ENCODE results near the gene LHB. TPM values are rescaled to one million over a fixed set of nuclear protein-coding genes. Genes with fewer than 3 reads are reported as not detected.

The LHB gene
- total and polyA plus RNA-seq, 2 of the 4 experiments (the other 2 are of a cell fraction): not detected

GRCh38 chr19:49065905-49066512 is 49.1 kb upstream of the LHB start:
- Histone ChIP-seq H3K79me1 (ENCODE audit: low read depth in 1 of 2, low read length in 2 of 2) (no peaks in the 10 kb centered on the region), H2AK5ac (ENCODE audit: low read depth, low read length) (no peak overlapping the region; the same call in 1 of the 2 replicates), H3K4me1 (ENCODE audit: control insufficient read depth, insufficient read depth, low read length) (peaks cover 2% of the 10 kb centered on the region; the same call in 1 of the 2 replicates), H3K27me3 (ENCODE audit: control insufficient read depth, insufficient read depth, low read length) (peaks cover 46% of the 10 kb centered on the region), H3K56ac (ENCODE audit: extremely low read depth, insufficient read depth, low read length) (no peak overlapping the region), H2BK120ac (ENCODE audit: low read depth, low read length) (no peak overlapping the region), H4K20me1 (ENCODE audit: insufficient read depth, low read length) (no peaks in the 10 kb centered on the region), H2AK9ac (replicated peaks; ENCODE audit: low read depth, low read length, poor library complexity) (no peak overlapping the region), H3K9ac (ENCODE audit: low read depth, low read length) (no peak overlapping the region), H3K9me1 (ENCODE audit: insufficient read depth, low read length) (no peaks in the 10 kb centered on the region), H3K9me3 (ENCODE audit: control insufficient read depth, insufficient read depth, low read length) (peaks cover 14% of the 10 kb centered on the region), H3K4ac (ENCODE audit: low read depth, low read length) (no peak overlapping the region), H2BK20ac (ENCODE audit: low read depth, low read length) (no peak overlapping the region), H3K23ac (ENCODE audit: low read depth, low read length) (no peak overlapping the region), H3K27ac (ENCODE audit: insufficient read depth, low read length) (no peak overlapping the region), H3K18ac (ENCODE audit: low read depth, low read length) (no peak overlapping the region), H2BK5ac (ENCODE audit: low read depth, low read length, poor library complexity, severe bottlenecking) (no peak overlapping the region), H4K5ac (ENCODE audit: low read depth, low read length) (no peak overlapping the region), H4K91ac (ENCODE audit: insufficient read depth, low read depth, low read length) (no peak overlapping the region), H3K14ac (replicated peaks; ENCODE audit: low read depth, low read length) (no peak overlapping the region), H2AFZ (replicated peaks; ENCODE audit: low read length, poor library complexity) (no peak overlapping the region), H3K4me3 (ENCODE audit: insufficient read depth, low read depth, low read length) (no peak overlapping the region), H3K4me2 (ENCODE audit: low read depth, low read length) (no peak overlapping the region), H3K36me3 (ENCODE audit: control insufficient read depth, insufficient read depth, low read length) (no peaks in the 10 kb centered on the region), H4K8ac (ENCODE audit: low read depth in 2 of 2, low read length in 2 of 2) (no peak overlapping the region), H2BK15ac (ENCODE audit: low read depth, low read length) (no peak overlapping the region)
- ChIA-PET POLR2A (ENCODE audit: unreplicated experiment) (no interaction called here), CTCF (no interaction called here)
- no TSS peak for BruUV-seq (replicated peaks)
- intact Hi-C loops (cut with micrococcal nuclease) (no loop called here), in situ Hi-C loops (cut with MboI; ENCODE audit: low sequenced_read_pairs) (no loop called here), dilution Hi-C loops (cut with HindIII; ENCODE audit: low sequenced_read_pairs, unreplicated experiment) (no loop called here)
- ATAC-seq (ENCODE audit: low read depth) (no peak), DNase-seq (no peak)
- TF ChIP-seq MAFK (IDR thresholded peaks at IDR 0.05; ENCODE audit: low read depth, low read length) (no peak), SMC3 (IDR thresholded peaks at IDR 0.05; ENCODE audit: low read depth, low read length) (no peak), MXI1 (IDR thresholded peaks at IDR 0.05; ENCODE audit: borderline replicate concordance, low read depth, low read length) (no peak), ELK1 (IDR thresholded peaks at IDR 0.05; ENCODE audit: borderline replicate concordance, low read depth, low read length) (no peak)
- no CpG with 5 or more reads among the region's 13 CpGs for WGBS, 2 experiments (ENCODE audit: extremely low coverage in 2 of 2, insufficient read length in 1 of 2)

All from IMR-90 (cell line).